Astrocyte of the cerebellum (primary cell): Measurements from ENCODE around the gene HTD2.

ENCODE experiments used
- DNase-seq: peaks from one replicate; pipeline ENCODE4 v3.0.0-alpha.2; 2011; ENCODE audit warnings: low read depth
- H3K4me3 ChIP-seq: 2 replicates; pipeline ENCODE4 v1.5.1; 2011; ENCODE audit warnings: mild to moderate bottlenecking, low read depth, low read length, moderate library complexity
- in situ Hi-C: cut with HindIII; loops from 2 replicates; pipeline ENCODE4 v1.10.0; 2017; ENCODE audit warnings: low sequenced_read_pairs
- TF ChIP-seq, protein P1 (sequence below): IDR thresholded peaks from 2 replicates; pipeline ENCODE4 v1.5.1; 2012; ENCODE audit warnings: low read length, low read depth, moderate library complexity, mild to moderate bottlenecking; ENCODE audit errors: missing control alignments

The HTD2 gene

DNA sequence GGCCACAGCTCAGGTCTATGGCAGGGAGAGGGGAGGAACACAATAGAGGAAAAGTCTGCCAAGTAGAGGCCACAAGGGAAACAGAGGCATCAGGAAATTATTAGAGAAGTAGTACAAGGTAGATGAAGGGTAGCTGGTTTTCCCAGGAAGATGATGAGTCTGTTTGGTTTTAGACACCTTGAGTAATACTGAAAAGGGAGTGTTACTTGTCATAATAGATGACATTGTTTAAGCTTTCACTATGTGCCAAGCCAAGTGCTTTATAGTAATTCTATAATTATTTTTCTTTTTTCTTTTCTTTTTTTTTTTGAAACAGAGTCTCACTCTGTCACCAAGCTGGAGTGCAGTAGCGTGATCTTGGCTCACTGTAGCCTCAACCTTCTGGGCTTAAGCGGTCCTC, 40.0 kb downstream of the HTD2 start:
- TF ChIP-seq, protein P1, sequence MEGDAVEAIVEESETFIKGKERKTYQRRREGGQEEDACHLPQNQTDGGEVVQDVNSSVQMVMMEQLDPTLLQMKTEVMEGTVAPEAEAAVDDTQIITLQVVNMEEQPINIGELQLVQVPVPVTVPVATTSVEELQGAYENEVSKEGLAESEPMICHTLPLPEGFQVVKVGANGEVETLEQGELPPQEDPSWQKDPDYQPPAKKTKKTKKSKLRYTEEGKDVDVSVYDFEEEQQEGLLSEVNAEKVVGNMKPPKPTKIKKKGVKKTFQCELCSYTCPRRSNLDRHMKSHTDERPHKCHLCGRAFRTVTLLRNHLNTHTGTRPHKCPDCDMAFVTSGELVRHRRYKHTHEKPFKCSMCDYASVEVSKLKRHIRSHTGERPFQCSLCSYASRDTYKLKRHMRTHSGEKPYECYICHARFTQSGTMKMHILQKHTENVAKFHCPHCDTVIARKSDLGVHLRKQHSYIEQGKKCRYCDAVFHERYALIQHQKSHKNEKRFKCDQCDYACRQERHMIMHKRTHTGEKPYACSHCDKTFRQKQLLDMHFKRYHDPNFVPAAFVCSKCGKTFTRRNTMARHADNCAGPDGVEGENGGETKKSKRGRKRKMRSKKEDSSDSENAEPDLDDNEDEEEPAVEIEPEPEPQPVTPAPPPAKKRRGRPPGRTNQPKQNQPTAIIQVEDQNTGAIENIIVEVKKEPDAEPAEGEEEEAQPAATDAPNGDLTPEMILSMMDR = no peak
- H3K4me3 ChIP-seq = no peak overlapping the region
- DNase-seq = no peak
- in situ Hi-C loops = no loop called here

DNA sequence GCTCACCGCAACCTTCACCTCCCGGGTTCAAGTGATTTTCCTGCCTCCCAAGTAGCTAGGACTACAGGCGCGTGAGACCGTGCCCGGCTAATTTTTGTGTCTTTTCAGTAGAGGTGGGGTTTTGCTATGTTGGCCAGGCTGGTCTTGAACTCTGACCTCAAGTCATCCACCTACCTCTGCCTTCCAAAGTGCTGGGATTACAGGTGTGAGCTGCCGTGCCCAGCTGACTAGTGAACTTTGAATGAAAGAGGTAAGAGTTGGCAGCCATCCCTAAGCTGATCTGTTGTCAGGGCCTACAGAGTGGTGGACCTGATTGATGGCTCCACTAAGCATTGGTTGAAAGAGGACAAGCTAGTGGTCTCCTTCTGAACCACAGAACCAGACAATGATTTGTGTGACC, 41.7 kb downstream of the HTD2 start:
- TF ChIP-seq, protein P1 = no peak
- no peak for DNase-seq
- in situ Hi-C loops = no loop called here
- H3K4me3 ChIP-seq = no peak overlapping the region

DNA sequence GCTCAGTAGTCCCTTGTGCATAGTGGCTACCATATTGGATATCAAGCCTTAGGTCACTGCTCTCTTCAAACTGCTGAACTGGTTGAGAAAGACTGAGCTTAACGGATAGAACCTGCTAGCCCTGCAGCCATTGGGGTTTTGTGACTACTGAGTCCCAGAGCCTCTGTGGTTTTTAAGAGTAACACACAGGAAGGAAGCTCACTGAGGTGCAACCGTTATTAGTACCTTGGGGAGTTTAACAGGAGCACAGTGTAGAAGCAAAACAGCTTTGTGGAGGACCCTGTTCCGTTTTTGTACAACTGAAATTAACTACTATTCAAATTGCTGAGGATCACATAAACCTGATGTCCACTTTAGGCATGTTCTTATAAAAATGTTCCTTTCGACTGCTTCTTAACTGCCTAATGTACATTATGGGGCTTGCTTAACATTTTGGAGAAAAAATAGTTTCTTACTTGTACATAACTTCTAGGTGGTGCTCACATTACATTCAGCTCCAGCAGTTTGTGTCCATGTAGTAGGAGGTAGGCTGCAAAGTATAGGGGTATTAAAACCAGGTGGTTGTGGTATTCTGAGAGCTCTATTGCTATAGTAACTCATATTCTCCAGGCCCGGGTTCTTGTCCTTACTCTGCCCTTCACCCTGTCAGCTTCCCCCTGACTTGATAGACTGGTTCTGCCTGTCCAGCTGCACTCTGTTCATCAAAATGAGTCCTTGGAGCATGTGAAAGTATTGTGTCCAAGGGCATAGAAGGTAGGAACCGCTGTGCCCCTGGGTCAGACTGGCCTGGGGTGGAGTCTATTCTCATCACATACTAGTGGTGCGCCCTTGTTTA, 43.7 kb downstream of the HTD2 start:
- H3K4me3 ChIP-seq = no peak overlapping the region
- no peak for DNase-seq
- TF ChIP-seq, protein P1 = no peak
- in situ Hi-C loops = no loop called here

DNA sequence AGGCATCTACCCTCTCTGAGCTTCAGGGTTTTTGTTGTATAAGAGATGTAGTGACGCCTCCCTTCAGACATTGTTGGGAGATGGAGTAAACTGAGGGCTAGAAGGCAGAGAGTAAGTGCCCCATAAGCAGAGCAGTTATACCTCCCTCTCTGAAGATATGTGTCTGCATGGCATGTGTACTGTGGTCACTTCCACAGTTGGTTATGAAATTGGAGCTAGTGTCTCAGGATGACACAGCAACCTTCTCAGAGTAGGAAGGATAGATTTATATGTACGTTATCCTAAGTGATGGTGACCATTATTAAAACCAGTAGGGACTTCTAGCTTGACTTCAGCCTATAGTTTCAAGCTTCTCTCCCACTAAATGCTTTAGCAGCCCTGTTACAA, 44.3 kb downstream of the HTD2 start:
- in situ Hi-C loops = no loop called here

DNA sequence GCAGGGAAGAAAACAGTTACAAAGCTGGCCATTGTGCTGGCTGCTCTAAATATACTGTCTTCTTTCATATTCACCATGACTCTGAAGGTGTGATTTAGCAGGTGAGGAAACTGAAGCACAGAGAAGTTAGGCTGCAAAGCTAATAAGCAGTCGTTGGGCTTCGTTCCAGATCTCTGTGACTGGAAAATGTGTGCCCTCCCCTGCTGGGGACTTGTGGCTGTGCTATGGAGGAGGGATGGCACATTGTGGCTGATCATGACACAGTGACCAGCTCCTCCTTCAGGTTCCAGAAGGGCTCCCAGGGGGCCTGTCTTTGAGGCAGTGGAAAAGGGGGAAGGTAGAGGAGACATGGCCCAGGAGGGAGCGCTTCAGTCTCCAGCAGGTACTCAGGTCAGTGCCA, 45.6 kb downstream of the HTD2 start:
- H3K4me3 ChIP-seq = no peak overlapping the region
- in situ Hi-C loops = no loop called here
- DNase-seq = no peak
- TF ChIP-seq, protein P1 = no peak

More for the DNA sequence above, 44.3 kb downstream of the HTD2 start:
- DNase-seq = no peak
- H3K4me3 ChIP-seq = no peak overlapping the region
- TF ChIP-seq, protein P1 = no peak

DNA sequence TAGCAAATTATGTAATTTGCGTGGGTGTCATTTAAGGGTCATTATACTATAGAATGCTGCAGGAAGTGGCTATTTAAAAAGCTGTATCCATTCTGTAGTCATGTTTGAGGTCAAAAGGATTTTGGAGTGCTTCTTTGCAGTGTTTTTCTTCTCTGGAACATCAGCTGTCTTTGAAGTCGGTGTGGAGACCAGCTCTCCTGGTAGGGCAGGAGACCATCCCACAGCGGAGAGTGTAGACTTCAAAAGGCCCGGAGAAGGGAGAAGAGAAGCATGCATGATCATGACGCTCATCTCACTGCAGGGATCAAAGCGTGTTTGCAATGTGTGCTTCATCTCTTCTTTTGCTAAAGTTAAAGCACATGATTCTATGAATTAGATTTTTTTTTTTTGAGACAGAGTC, 46.3 kb downstream of the HTD2 start:
- in situ Hi-C loops = no loop called here
- TF ChIP-seq, protein P1 = no peak
- H3K4me3 ChIP-seq = no peak overlapping the region

More for the DNA sequence above, 46.3 kb downstream of the HTD2 start:
- DNase-seq = no peak
